HS-5 (cell line): Measurements from ENCODE around the gene FLRT1.

Experiments
- DNase-seq: peaks from one replicate; pipeline ENCODE4 v3.0.0-alpha.2; 2012; ENCODE audit warnings: low read depth

The FLRT1 gene

GRCh38 chr11:64048042-64048854 lies 12.5 kb downstream of the FLRT1 start:
- no peak for DNase-seq

GRCh38 chr11:64049509-64049908 lies 13.8 kb downstream of the FLRT1 start:
- DNase-seq, result no peak

- no peak for DNase-seq
Measured at GRCh38 chr11:64051297-64051696, 15.6 kb downstream of the FLRT1 start.

- DNase-seq, result no peak
Measured at GRCh38 chr11:64052436-64052835, 16.7 kb downstream of the FLRT1 start.

- DNase-seq, result no peak
Measured at GRCh38 chr11:64052938-64053622, 17.3 kb downstream of the FLRT1 start.

GRCh38 chr11:64053699-64054098 lies 18.0 kb downstream of the FLRT1 start:
- DNase-seq, result no peak

- no peak for DNase-seq
Measured at GRCh38 chr11:64055077-64055476, 19.3 kb downstream of the FLRT1 start.

GRCh38 chr11:64056213-64056785 lies 20.6 kb downstream of the FLRT1 start:
- DNase-seq, result no peak

- DNase-seq, result no peak
Measured at GRCh38 chr11:64056861-64057260, 21.1 kb downstream of the FLRT1 start.

GRCh38 chr11:64057890-64058289 lies 22.2 kb downstream of the FLRT1 start:
- no peak for DNase-seq

- no peak for DNase-seq
Measured at GRCh38 chr11:64058494-64058893, 22.8 kb downstream of the FLRT1 start.

GRCh38 chr11:64059339-64060140 lies 23.8 kb downstream of the FLRT1 start:
- no peak for DNase-seq

GRCh38 chr11:64060263-64060860 lies 24.6 kb downstream of the FLRT1 start:
- no peak for DNase-seq

GRCh38 chr11:64060861-64061444 lies 25.2 kb downstream of the FLRT1 start:
- no peak for DNase-seq

GRCh38 chr11:64062185-64063039 lies 26.7 kb downstream of the FLRT1 start:
- DNase-seq, result no peak

GRCh38 chr11:64063777-64064176 lies 28.0 kb downstream of the FLRT1 start:
- DNase-seq, result no peak

GRCh38 chr11:64064374-64065140 lies 28.8 kb downstream of the FLRT1 start:
- DNase-seq, result no peak

- DNase-seq, result no peak
Measured at GRCh38 chr11:64065141-64065465, 29.4 kb downstream of the FLRT1 start.

- DNase-seq, result no peak
Measured at GRCh38 chr11:64065712-64066111, 30.0 kb downstream of the FLRT1 start.
